ENCODE measurements around the gene MSANTD1. TPM values are rescaled to one million over a fixed set of nuclear protein-coding genes. Genes with fewer than 3 reads are reported as not detected.

MSANTD1 gene
- total and polyA plus RNA-seq, 10 of the 15 experiments (the other 5 are each of a cell fraction or from before 2014, with no cell fraction given): 0.07 to 0.87 (median 0.22) TPM; not detected in 2

DNA sequence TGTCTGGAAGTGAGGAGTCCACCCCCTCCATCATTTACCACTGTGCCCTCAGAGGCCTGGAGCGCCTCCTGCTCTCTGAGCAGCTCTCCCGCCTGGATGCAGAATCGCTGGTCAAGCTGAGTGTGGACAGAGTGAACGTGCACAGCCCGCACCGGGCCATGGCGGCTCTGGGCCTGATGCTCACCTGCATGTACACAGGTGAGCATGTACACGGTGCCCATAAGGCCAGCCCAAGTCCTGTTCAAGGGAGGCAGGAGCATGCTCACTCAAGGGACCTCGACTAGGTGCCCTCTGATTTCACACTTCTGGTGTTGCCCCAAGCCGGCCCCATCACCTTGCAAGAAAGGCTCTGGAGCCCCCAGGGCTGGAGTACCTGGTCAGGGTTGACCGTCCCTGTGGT lies 13.4 kb upstream of the MSANTD1 start:
- WGBS (ENCODE audit: insufficient coverage, insufficient replicate concordance, low lambda C conversion rate, missing lambda C conversion rate): 89% methylated on average over 11 of the region's 11 CpGs
- DNase-seq (ENCODE audit: low read depth, low spot score): no peak
- H4K20me1 ChIP-seq (ENCODE audit: control insufficient read depth, insufficient read depth): no peaks in the 10 kb centered on the region
- H3K79me2 ChIP-seq (ENCODE audit: control insufficient read depth, insufficient read depth, low read length): no peaks in the 10 kb centered on the region
- H3K36me3 ChIP-seq (ENCODE audit: control insufficient read depth in 2 of 2, insufficient read depth in 2 of 2, low read length in 1 of 2): peaks cover 12 to 59% of the 10 kb centered on the region in 2 experiments
- no peak for ATAC-seq
- H3K27ac ChIP-seq (ENCODE audit: control insufficient read depth, insufficient read depth): no peak overlapping the region
- no peak overlapping the region for H2AFZ ChIP-seq (ENCODE audit: control insufficient read depth, low read depth, low read length)
- no peak overlapping the region for H3K4me2 ChIP-seq (ENCODE audit: control insufficient read depth, insufficient read depth)
- H3K9ac ChIP-seq (ENCODE audit: control insufficient read depth, insufficient read depth, low read length): no peak overlapping the region
- ChIA-PET SMC1A (ENCODE audit: uncharacterized antibody, unreplicated experiment) (no interaction called here), RAD21 (ENCODE audit: unreplicated experiment) (no interaction called here), POLR2A (no interaction called here), CTCF (no interaction called here)
- in situ Hi-C loops (cut with MboI): no loop called here
- H3K27me3 ChIP-seq (replicated peaks in 1 of 2; ENCODE audit: control insufficient read depth in 2 of 2, insufficient read depth in 2 of 2, low read length in 1 of 2): no peaks in the 10 kb centered on the region
- H3K4me3 ChIP-seq: no peak overlapping the region
- no TSS peak for BruUV-seq (replicated peaks)
- no peak for FAIRE-seq
- no peaks in the 10 kb centered on the region for H3K9me3 ChIP-seq (replicated peaks; ENCODE audit: control insufficient read depth, insufficient read depth, low read length)
- no peaks in the 10 kb centered on the region for H3K4me1 ChIP-seq (ENCODE audit: control insufficient read depth, insufficient read depth, low read length)
- intact Hi-C loops (cut with micrococcal nuclease; ENCODE audit: unreplicated experiment): no loop called here
- TF ChIP-seq CHD4 (IDR thresholded peaks at IDR 0.05) (no peak), SREBF2 (IDR thresholded peaks at IDR 0.05; ENCODE audit: low read length) (no peak), ESRRA (IDR thresholded peaks at IDR 0.05; ENCODE audit: low read length) (no peak), YBX1 (IDR thresholded peaks at IDR 0.05) (no peak), ZNF207 (IDR thresholded peaks at IDR 0.05; ENCODE audit: borderline replicate concordance) (no peak), MXI1 (IDR thresholded peaks at IDR 0.05; ENCODE audit: low read depth, low read length) (no peak), BMI1 (IDR thresholded peaks at IDR 0.05; ENCODE audit: borderline replicate concordance) (no peak), TAF1 (IDR thresholded peaks at IDR 0.05; ENCODE audit: borderline replicate concordance, low read depth, low read length) (no peak)
- TF ChIP-seq, protein P1, sequence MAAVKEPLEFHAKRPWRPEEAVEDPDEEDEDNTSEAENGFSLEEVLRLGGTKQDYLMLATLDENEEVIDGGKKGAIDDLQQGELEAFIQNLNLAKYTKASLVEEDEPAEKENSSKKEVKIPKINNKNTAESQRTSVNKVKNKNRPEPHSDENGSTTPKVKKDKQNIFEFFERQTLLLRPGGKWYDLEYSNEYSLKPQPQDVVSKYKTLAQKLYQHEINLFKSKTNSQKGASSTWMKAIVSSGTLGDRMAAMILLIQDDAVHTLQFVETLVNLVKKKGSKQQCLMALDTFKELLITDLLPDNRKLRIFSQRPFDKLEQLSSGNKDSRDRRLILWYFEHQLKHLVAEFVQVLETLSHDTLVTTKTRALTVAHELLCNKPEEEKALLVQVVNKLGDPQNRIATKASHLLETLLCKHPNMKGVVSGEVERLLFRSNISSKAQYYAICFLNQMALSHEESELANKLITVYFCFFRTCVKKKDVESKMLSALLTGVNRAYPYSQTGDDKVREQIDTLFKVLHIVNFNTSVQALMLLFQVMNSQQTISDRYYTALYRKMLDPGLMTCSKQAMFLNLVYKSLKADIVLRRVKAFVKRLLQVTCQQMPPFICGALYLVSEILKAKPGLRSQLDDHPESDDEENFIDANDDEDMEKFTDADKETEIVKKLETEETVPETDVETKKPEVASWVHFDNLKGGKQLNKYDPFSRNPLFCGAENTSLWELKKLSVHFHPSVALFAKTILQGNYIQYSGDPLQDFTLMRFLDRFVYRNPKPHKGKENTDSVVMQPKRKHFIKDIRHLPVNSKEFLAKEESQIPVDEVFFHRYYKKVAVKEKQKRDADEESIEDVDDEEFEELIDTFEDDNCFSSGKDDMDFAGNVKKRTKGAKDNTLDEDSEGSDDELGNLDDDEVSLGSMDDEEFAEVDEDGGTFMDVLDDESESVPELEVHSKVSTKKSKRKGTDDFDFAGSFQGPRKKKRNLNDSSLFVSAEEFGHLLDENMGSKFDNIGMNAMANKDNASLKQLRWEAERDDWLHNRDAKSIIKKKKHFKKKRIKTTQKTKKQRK (IDR thresholded peaks at IDR 0.05; ENCODE audit: low read depth, low read length): no peak
- TF ChIP-seq, protein P2, sequence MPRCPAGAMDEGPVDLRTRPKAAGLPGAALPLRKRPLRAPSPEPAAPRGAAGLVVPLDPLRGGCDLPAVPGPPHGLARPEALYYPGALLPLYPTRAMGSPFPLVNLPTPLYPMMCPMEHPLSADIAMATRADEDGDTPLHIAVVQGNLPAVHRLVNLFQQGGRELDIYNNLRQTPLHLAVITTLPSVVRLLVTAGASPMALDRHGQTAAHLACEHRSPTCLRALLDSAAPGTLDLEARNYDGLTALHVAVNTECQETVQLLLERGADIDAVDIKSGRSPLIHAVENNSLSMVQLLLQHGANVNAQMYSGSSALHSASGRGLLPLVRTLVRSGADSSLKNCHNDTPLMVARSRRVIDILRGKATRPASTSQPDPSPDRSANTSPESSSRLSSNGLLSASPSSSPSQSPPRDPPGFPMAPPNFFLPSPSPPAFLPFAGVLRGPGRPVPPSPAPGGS (IDR thresholded peaks at IDR 0.05; ENCODE audit: borderline replicate concordance, insufficient read depth, low read depth, low read length, poor library complexity, severe bottlenecking): no peak
- TF ChIP-seq, protein P3, sequence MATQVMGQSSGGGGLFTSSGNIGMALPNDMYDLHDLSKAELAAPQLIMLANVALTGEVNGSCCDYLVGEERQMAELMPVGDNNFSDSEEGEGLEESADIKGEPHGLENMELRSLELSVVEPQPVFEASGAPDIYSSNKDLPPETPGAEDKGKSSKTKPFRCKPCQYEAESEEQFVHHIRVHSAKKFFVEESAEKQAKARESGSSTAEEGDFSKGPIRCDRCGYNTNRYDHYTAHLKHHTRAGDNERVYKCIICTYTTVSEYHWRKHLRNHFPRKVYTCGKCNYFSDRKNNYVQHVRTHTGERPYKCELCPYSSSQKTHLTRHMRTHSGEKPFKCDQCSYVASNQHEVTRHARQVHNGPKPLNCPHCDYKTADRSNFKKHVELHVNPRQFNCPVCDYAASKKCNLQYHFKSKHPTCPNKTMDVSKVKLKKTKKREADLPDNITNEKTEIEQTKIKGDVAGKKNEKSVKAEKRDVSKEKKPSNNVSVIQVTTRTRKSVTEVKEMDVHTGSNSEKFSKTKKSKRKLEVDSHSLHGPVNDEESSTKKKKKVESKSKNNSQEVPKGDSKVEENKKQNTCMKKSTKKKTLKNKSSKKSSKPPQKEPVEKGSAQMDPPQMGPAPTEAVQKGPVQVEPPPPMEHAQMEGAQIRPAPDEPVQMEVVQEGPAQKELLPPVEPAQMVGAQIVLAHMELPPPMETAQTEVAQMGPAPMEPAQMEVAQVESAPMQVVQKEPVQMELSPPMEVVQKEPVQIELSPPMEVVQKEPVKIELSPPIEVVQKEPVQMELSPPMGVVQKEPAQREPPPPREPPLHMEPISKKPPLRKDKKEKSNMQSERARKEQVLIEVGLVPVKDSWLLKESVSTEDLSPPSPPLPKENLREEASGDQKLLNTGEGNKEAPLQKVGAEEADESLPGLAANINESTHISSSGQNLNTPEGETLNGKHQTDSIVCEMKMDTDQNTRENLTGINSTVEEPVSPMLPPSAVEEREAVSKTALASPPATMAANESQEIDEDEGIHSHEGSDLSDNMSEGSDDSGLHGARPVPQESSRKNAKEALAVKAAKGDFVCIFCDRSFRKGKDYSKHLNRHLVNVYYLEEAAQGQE (IDR thresholded peaks at IDR 0.05; ENCODE audit: low read depth, low read length): no peak
- TF ChIP-seq, protein P4, sequence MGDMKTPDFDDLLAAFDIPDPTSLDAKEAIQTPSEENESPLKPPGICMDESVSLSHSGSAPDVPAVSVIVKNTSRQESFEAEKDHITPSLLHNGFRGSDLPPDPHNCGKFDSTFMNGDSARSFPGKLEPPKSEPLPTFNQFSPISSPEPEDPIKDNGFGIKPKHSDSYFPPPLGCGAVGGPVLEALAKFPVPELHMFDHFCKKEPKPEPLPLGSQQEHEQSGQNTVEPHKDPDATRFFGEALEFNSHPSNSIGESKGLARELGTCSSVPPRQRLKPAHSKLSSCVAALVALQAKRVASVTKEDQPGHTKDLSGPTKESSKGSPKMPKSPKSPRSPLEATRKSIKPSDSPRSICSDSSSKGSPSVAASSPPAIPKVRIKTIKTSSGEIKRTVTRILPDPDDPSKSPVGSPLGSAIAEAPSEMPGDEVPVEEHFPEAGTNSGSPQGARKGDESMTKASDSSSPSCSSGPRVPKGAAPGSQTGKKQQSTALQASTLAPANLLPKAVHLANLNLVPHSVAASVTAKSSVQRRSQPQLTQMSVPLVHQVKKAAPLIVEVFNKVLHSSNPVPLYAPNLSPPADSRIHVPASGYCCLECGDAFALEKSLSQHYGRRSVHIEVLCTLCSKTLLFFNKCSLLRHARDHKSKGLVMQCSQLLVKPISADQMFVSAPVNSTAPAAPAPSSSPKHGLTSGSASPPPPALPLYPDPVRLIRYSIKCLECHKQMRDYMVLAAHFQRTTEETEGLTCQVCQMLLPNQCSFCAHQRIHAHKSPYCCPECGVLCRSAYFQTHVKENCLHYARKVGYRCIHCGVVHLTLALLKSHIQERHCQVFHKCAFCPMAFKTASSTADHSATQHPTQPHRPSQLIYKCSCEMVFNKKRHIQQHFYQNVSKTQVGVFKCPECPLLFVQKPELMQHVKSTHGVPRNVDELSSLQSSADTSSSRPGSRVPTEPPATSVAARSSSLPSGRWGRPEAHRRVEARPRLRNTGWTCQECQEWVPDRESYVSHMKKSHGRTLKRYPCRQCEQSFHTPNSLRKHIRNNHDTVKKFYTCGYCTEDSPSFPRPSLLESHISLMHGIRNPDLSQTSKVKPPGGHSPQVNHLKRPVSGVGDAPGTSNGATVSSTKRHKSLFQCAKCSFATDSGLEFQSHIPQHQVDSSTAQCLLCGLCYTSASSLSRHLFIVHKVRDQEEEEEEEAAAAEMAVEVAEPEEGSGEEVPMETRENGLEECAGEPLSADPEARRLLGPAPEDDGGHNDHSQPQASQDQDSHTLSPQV (IDR thresholded peaks at IDR 0.05): no peak
